C4-2B (cell line): ENCODE measurements around the gene PEPD.

Source experiments
- ZFX ChIP-seq: fragments of 450-650 bp; IDR thresholded peaks from 2 replicates; pipeline ENCODE4 v1.6.1; 2017
- TF ChIP-seq, protein P1 (sequence below): fragments of 450-650 bp; conservative IDR thresholded peaks from 2 replicates; pipeline ENCODE4 v1.5.1; 2017; ENCODE audit warnings: mild to moderate bottlenecking

DNA sequence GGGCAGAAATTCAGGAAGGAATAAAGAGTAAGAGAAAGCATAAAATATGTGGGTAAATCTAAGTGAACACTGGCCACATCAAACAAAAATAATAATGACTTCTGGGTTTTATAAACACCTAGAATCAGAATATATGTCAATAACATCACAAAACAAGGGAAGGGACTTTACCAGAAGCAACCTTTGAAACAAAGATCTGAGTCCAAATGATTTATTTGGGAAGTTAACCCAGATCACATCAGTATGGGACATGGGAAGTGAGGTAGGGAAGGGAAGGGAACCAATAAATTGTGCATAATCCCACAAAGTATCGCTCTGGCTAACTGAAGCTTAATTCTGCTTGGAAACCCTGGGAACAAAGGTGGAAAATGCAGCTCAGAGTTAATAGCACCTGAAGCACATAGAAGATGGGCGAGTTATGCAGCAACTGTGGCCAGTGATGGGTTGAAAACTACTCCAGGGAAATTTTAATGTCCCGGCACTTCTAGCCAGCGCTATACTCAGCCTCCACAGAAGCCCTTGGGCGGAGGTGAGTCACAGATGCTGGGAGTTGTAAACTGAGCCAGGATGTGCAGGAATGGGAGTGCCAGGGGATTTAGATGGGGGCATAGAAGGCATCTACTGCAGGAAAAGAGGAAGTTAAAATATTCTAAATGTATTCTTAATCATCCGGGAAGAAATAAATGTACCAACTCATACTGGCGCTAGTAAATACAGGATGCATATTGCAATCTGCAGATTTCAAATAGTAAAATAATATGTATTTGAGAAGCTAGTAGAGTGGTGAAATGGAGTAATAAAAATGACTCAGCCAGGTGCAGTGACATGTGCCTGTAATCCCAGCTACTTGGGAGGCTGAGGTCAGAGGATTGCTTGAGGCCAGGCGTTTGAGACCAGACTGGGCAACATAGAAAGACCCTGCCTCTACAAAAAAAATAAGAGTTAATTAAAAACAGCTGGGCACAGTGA, 182.3 kb downstream of the PEPD start:
- TF ChIP-seq, protein P1, sequence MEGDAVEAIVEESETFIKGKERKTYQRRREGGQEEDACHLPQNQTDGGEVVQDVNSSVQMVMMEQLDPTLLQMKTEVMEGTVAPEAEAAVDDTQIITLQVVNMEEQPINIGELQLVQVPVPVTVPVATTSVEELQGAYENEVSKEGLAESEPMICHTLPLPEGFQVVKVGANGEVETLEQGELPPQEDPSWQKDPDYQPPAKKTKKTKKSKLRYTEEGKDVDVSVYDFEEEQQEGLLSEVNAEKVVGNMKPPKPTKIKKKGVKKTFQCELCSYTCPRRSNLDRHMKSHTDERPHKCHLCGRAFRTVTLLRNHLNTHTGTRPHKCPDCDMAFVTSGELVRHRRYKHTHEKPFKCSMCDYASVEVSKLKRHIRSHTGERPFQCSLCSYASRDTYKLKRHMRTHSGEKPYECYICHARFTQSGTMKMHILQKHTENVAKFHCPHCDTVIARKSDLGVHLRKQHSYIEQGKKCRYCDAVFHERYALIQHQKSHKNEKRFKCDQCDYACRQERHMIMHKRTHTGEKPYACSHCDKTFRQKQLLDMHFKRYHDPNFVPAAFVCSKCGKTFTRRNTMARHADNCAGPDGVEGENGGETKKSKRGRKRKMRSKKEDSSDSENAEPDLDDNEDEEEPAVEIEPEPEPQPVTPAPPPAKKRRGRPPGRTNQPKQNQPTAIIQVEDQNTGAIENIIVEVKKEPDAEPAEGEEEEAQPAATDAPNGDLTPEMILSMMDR, result no peak
- no peak for TF ChIP-seq ZFX
